C4-2B (cell line): Measurements from ENCODE around the gene NSMCE1.

ENCODE experiments used
- H3K27ac ChIP-seq: fragments of 450-650 bp; 2 replicates; pipeline ENCODE4 v1.5.1; 2017
- ZFX ChIP-seq: fragments of 450-650 bp; IDR thresholded peaks from 2 replicates; pipeline ENCODE4 v1.6.1; 2017
- TF ChIP-seq, protein P1 (sequence below): fragments of 450-650 bp; conservative IDR thresholded peaks from 2 replicates; pipeline ENCODE4 v1.5.1; 2017; ENCODE audit warnings: mild to moderate bottlenecking

The NSMCE1 gene

DNA sequence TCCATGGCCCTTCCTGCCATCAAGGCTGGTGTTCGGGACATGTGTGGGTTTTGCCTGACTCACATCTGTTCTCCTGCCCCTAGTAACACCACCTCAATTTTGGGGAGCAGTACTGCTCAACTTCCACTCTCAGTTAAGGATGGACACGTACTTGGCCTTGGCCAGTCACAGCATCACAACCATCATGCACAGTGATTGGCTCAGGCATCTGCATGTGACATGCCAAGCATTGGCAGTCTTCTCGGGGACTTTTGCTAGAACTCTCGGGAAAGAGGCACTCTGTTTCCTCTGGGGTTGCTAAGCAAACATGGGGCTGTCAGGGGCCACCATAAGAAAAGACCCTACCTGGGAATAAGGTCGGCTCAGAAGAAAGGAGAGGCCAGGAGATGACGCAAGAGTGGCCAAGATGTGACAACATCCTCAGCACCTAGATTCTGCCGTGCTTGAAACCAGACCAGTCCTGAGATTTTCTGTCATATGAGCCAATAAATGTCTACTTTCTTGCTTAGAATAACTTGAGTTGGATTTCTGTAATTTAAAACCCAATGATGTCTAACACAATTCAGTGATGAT lies 77.1 kb downstream of the NSMCE1 start:
- H3K27ac ChIP-seq: no peak overlapping the region
- no peak for TF ChIP-seq ZFX
- TF ChIP-seq, protein P1, sequence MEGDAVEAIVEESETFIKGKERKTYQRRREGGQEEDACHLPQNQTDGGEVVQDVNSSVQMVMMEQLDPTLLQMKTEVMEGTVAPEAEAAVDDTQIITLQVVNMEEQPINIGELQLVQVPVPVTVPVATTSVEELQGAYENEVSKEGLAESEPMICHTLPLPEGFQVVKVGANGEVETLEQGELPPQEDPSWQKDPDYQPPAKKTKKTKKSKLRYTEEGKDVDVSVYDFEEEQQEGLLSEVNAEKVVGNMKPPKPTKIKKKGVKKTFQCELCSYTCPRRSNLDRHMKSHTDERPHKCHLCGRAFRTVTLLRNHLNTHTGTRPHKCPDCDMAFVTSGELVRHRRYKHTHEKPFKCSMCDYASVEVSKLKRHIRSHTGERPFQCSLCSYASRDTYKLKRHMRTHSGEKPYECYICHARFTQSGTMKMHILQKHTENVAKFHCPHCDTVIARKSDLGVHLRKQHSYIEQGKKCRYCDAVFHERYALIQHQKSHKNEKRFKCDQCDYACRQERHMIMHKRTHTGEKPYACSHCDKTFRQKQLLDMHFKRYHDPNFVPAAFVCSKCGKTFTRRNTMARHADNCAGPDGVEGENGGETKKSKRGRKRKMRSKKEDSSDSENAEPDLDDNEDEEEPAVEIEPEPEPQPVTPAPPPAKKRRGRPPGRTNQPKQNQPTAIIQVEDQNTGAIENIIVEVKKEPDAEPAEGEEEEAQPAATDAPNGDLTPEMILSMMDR: no peak

DNA sequence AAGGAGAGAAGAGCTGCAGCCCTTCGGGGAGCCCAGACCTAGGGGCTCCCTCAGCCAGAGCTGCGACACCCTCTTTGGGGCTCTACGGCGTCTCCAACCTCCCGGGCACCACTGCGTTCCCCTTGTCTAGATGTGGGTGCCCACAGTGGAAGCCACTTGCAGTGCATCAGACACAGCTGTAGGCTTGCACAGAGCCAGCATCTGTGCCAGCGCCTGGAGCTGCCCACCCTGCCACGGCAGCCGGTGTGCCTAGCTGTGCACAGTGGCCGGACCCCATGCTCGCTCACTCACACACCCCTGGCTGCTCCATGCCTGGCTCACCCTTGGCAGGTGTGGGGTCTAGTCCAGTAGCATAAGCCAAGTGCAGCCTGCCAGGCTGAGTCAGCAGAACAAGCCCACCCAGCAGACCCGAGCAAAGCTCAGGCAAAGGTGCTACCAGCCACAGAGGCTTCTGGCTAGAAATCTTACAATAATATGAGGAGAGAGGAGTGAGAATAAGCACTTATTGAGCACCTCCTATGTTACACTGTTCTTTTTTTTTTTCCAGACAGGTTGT lies 78.2 kb downstream of the NSMCE1 start:
- TF ChIP-seq, protein P1: no peak
- no peak for TF ChIP-seq ZFX
- no peak overlapping the region for H3K27ac ChIP-seq

DNA sequence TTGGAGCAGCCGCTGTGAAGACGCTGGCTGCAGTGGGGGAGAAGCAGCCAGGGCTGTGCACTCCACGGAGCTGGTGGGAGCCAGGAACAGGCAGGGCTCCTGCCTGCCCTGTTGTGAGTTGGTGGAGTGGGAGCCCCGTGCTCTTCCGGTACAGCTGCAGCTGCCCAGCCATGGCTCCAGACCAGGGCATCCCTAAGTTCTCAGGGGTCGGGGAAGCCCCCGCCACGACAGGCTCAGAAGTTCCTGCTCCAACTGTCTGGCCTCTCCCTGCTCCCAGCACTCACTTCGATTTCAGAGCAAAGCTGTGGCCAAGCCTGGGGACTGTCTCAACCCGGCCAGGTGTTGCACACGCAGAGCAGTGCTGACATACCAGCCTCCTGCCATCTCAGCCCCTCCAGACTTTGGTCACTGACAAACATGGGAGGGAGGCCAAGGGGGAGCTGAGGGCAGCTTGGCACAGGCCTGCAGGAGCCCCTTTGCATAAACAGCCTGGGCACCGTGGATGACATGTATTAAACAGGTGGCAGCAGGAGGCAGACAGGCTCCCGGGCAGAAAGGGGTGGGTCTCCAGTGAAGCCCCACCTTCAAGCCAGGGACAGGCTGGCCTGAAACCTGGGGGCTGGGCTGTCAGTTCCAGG lies 79.1 kb downstream of the NSMCE1 start:
- no peak for TF ChIP-seq ZFX
- TF ChIP-seq, protein P1: no peak
- no peak overlapping the region for H3K27ac ChIP-seq

DNA sequence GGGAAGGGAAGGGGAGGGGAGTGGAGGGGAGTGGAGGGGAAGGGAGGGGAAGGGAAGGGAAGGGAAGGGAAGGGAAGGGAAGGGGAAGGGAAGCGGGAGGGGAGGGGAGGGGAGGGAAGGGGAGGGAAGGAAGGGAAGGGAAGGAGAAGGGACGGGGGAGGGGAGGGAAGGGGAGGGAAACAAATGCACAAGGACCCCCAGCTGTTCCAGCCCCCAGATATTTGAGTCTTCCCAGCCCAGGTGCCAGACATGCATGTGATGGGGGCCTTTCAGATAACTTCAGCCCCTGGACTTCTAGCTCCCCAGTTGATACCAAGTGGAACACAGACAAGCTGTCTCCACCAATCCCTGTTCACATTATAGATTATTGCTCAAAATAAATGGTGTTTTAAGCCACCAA lies 79.9 kb downstream of the NSMCE1 start:
- TF ChIP-seq, protein P1: no peak
- no peak for TF ChIP-seq ZFX

DNA sequence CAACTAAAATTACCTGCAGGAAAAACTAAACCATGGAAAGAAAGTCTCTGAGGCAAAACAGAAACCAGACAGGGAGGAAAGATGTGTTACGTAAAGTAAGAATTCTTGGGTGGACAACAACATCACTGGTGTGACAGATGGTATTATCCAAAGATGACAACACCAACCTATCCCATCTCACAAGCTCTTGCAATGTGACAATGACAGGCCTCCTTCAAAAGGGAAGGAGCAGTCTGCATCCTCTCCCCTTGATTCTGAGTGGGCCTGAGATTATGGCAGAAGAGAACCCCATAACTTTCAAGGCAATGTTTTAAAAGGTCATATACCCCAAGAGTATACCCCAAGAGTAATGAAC lies 82.8 kb downstream of the NSMCE1 start:
- H3K27ac ChIP-seq: no peak overlapping the region
- TF ChIP-seq, protein P1: no peak
- TF ChIP-seq ZFX: no peak

More for the DNA sequence above, 79.9 kb downstream of the NSMCE1 start:
- H3K27ac ChIP-seq: no peak overlapping the region

DNA sequence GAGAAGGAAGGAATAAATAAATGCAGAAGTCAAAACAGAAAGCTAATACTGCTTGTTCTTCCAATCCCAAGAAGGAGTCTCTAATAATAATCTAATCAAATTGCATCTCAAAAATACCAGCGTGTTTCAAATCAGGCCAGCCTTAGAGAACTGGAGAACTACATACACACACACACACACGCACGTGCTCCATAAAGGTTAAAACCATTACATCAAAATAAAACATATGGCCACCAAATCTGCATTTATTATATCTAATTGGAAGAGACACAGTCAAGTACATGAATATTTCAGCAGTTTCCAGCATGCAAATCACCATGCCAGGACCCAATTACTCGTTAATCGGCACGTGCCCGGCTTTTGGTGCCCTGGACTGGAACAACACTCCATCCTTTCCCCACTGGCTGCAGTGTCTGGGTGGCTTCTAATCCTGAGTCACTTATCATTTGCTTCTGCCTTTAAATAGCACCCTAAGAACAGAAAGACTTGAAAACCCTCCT lies 85.6 kb downstream of the NSMCE1 start:
- no peak for TF ChIP-seq ZFX
- TF ChIP-seq, protein P1: no peak
- H3K27ac ChIP-seq: no peak overlapping the region

DNA sequence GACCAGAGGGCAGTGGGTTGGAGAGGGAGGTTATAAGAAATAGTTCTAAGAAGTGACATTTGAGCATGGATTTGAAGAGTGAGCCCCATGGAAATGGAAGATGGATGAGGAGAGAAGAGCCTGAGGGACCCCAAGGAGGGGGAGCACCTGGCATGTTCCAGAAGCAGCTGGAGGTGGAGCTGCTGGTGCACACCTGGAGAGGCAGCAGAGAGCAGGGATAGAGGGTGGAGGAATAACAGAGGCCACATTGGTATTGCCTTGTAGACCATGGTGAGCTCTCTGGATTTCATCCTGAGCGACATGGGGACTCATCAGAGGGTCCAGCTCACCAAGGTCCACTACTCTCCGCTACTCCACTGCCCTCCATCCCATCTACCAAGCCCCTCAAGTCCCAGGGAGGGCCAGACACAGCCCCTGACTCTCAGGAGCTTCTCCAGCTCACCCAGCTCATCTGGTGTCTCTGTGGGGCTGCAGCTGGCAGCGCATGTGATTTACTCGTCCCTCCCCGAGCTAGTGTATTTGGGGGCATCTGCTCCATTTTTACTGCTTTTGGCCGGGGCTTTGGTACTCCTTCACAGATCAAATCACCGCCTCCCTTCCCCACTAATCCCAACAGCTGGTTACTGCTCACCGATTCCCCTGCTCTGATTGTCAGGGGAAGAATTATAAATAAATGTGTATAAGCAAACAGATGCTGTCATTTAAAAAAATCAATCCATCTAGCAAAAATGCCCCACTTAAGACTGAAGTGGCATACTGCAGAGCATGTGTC lies 87.4 kb downstream of the NSMCE1 start:
- no peak for TF ChIP-seq ZFX
- TF ChIP-seq, protein P1: no peak; the same call in 1 of the 2 replicates
- H3K27ac ChIP-seq: no peak overlapping the region
